Ureter (tissue), 1 donor: Measurements from ENCODE around the gene RPF1. TPM values are rescaled to one million over a fixed set of nuclear protein-coding genes. Genes with fewer than 3 reads are reported as not detected.
A peak's percentile ranks its signal among the peaks of the same experiment; 100 is the strongest.
"Not testable (repeated sequence)": the region's sequence is repeated elsewhere in the genome, so short reads cannot be mapped to it uniquely, and the experiment has no call there.

ENCODE experiments used
- DNase-seq: peaks from one replicate; pipeline ENCODE4 v3.0.0-alpha.2; 2020; ENCODE audit warnings: low spot score
- total RNA-seq: library from RNA; stranded (reverse); gene quantifications from one replicate; pipeline ENCODE4 v1.2.4, GENCODE V29; 2023
- donor health status: DM: yes; HTN: yes; CAD: no.

Gene RPF1
- 32.2 TPM for total RNA-seq

- peak; percentile 70 for DNase-seq
These were observed at the start of gene RPF1 for GRCh38 chr1:84478876-84479868. Gene RPF1 (plus strand): TSS chr1:84479266. CDS start chr1:84479282, 16 bp downstream.

GRCh38 chr1:84430546-84430945 is 48.5 kb upstream of the RPF1 start:
- DNase-seq: no peak

- DNase-seq: peak; percentile 64
These were observed 45.6 kb upstream of the RPF1 start for GRCh38 chr1:84433258-84434080.

GRCh38 chr1:84434081-84434769 is 44.8 kb upstream of the RPF1 start:
- DNase-seq: no peak

GRCh38 chr1:84434801-84435549 is 44.1 kb upstream of the RPF1 start:
- no peak for DNase-seq

GRCh38 chr1:84436876-84437655 is 42.0 kb upstream of the RPF1 start:
- no peak for DNase-seq

GRCh38 chr1:84442256-84442655 is 36.8 kb upstream of the RPF1 start:
- DNase-seq: no peak

- DNase-seq: not testable (repeated sequence)
These were observed 36.1 kb upstream of the RPF1 start for GRCh38 chr1:84442747-84443646.

GRCh38 chr1:84448704-84449103 is 30.4 kb upstream of the RPF1 start:
- not testable (repeated sequence) for DNase-seq

- DNase-seq: no peak
These were observed 28.2 kb upstream of the RPF1 start for GRCh38 chr1:84450910-84451309.

GRCh38 chr1:84452436-84452835 is 26.6 kb upstream of the RPF1 start:
- no peak for DNase-seq

- no peak for DNase-seq
These were observed 16.9 kb upstream of the RPF1 start for GRCh38 chr1:84462118-84462517.

- no peak for DNase-seq
These were observed 11.8 kb upstream of the RPF1 start for GRCh38 chr1:84467298-84467697.

GRCh38 chr1:84476225-84476624 is 2.8 kb upstream of the RPF1 start:
- no peak for DNase-seq

- DNase-seq: no peak
These were observed 932 bp downstream of the RPF1 start for GRCh38 chr1:84479998-84480397.

GRCh38 chr1:84480650-84481049 is 1.6 kb downstream of the RPF1 start:
- DNase-seq: no peak

GRCh38 chr1:84481317-84481716 is 2.3 kb downstream of the RPF1 start:
- DNase-seq: no peak

- DNase-seq: no peak
These were observed 9.0 kb downstream of the RPF1 start for GRCh38 chr1:84488107-84488506.

- no peak for DNase-seq
These were observed 10.7 kb downstream of the RPF1 start for GRCh38 chr1:84489766-84490165.
